ENCODE results near the gene COBL.

Gene COBL

GRCh38 chr7:51066405-51066882, 250.2 kb downstream of the COBL start:
- no peak for TF ChIP-seq CTCF (conservative IDR thresholded peaks at IDR 0.05; ENCODE audit: low read depth, low read length)
- H3K4me3 ChIP-seq (ENCODE audit: low read depth, low read length): no peak overlapping the region
- no peak for DNase-seq (ENCODE audit: low read depth)

- DNase-seq (ENCODE audit: low read depth): no peak
- TF ChIP-seq CTCF (conservative IDR thresholded peaks at IDR 0.05; ENCODE audit: low read depth, low read length): no peak
Measured at GRCh38 chr7:51065766-51066165, 250.8 kb downstream of the COBL start.

GRCh38 chr7:51064688-51065087, 251.9 kb downstream of the COBL start:
- TF ChIP-seq CTCF (conservative IDR thresholded peaks at IDR 0.05; ENCODE audit: low read depth, low read length): no peak
- H3K4me3 ChIP-seq (ENCODE audit: low read depth, low read length): no peak overlapping the region
- no peak for DNase-seq (ENCODE audit: low read depth)

More at GRCh38 chr7:51065766-51066165, 250.8 kb downstream of the COBL start:
- H3K4me3 ChIP-seq (ENCODE audit: low read depth, low read length): no peak overlapping the region

- DNase-seq (ENCODE audit: low read depth): no peak
Measured at GRCh38 chr7:51062222-51062987, 254.2 kb downstream of the COBL start.

GRCh38 chr7:51060536-51060935, 256.1 kb downstream of the COBL start:
- DNase-seq (ENCODE audit: low read depth): no peak
- peak; percentile 13 for TF ChIP-seq CTCF (conservative IDR thresholded peaks at IDR 0.05; ENCODE audit: low read depth, low read length)

More at GRCh38 chr7:51062222-51062987, 254.2 kb downstream of the COBL start:
- no peak for TF ChIP-seq CTCF (conservative IDR thresholded peaks at IDR 0.05; ENCODE audit: low read depth, low read length)
- H3K4me3 ChIP-seq (ENCODE audit: low read depth, low read length): no peak overlapping the region

GRCh38 chr7:51059504-51060142, 257.0 kb downstream of the COBL start:
- DNase-seq (ENCODE audit: low read depth): no peak

More at GRCh38 chr7:51060536-51060935, 256.1 kb downstream of the COBL start:
- H3K4me3 ChIP-seq (ENCODE audit: low read depth, low read length): no peak overlapping the region

More at GRCh38 chr7:51059504-51060142, 257.0 kb downstream of the COBL start:
- H3K4me3 ChIP-seq (ENCODE audit: low read depth, low read length): no peak overlapping the region
- no peak for TF ChIP-seq CTCF (conservative IDR thresholded peaks at IDR 0.05; ENCODE audit: low read depth, low read length)

All from choroid plexus epithelial cell (primary cell).